Spleen (tissue), 11 donors: ENCODE results near the gene ARFIP1. TPM values are rescaled to one million over a fixed set of nuclear protein-coding genes. Genes with fewer than 3 reads are reported as not detected.
"Not testable (repeated sequence)": the region's sequence is repeated elsewhere in the genome, so short reads cannot be mapped to it uniquely, and the experiment has no call there.

ENCODE experiments used
- DNase-seq: peaks from one replicate; pipeline ENCODE4 v3.0.0-alpha.2; 2020
- H3K27ac ChIP-seq, 8 donors: fragments of 200-600 bp; sonication (generic) in 7 of 8; 1 replicate in 4 of 8; 2 replicates in 4 of 8; pipeline versions ENCODE4 v1.5.0 to v1.8.0; 2016 to 2021; ENCODE audit warnings: inconsistent platforms in 4 of 8, mild to moderate bottlenecking in 4 of 8, moderate library complexity in 1 of 8
- H3K27me3 ChIP-seq, 7 donors: fragments of 200-600 bp; sonication (generic) in 6 of 7; replicated peaks in 1 of 7; 1 replicate in 4 of 7; 2 replicates in 3 of 7; pipeline versions ENCODE4 v1.5.0 to v1.8.0; 2016 to 2021; ENCODE audit warnings: inconsistent platforms in 3 of 7, mild to moderate bottlenecking in 1 of 7
- H3K36me3 ChIP-seq, 6 donors: fragments of 200-600 bp; sonication (generic) in 5 of 6; 1 replicate in 4 of 6; 2 replicates in 2 of 6; pipeline versions ENCODE4 v1.5.0 to v1.8.0; 2016 to 2021; ENCODE audit warnings: inconsistent platforms in 2 of 6
- H3K4me1 ChIP-seq, 6 donors: fragments of 200-600 bp; sonication (generic) in 5 of 6; 1 replicate in 3 of 6; 2 replicates in 3 of 6; pipeline versions ENCODE4 v1.5.0 to v1.8.0; 2016 to 2021; ENCODE audit warnings: inconsistent platforms in 3 of 6
- H3K4me3 ChIP-seq, 8 donors: fragments of 200-600 bp; sonication (generic) in 7 of 8; 1 replicate in 4 of 8; 2 replicates in 4 of 8; pipeline versions ENCODE4 v1.5.0 to v1.8.0; 2016 to 2021; ENCODE audit warnings: inconsistent platforms in 4 of 8, mild to moderate bottlenecking in 4 of 8, moderate library complexity in 2 of 8
- H3K9me3 ChIP-seq, 8 donors: fragments of 200-600 bp; sonication (generic) in 7 of 8; 1 replicate in 4 of 8; 2 replicates in 4 of 8; pipeline versions ENCODE4 v1.5.0 to v1.8.0; 2016 to 2021; ENCODE audit warnings: inconsistent platforms in 4 of 8
- CTCF ChIP-seq, 11 experiments: fragments of 200-600 bp in 7 of 11; fragments of 450-650 bp in 4 of 11; sonication (generic) in 4 of 11; IDR thresholded peaks in 8 of 11; conservative IDR thresholded peaks in 3 of 11; 1 replicate in 7 of 11; 2 replicates in 4 of 11; pipeline versions ENCODE4 v1.4.0 to v1.8.0; 2016 to 2021; ENCODE audit warnings: antibody characterized with exemption in 11 of 11, inconsistent platforms in 4 of 11, mild to moderate bottlenecking in 1 of 11
- POLR2A ChIP-seq, 3 donors: fragments of 450-650 bp; IDR thresholded peaks; one replicate each; pipeline ENCODE4 v1.5.1; 2017; ENCODE audit warnings: antibody characterized with exemption in 3 of 3, mild to moderate bottlenecking in 1 of 3
- POLR2AphosphoS5 ChIP-seq, 3 donors: sonication (generic); formaldehyde crosslinking; IDR thresholded peaks; one replicate each; pipeline ENCODE4 v1.5.1; 2017; ENCODE audit warnings: antibody characterized with exemption in 3 of 3
- WGBS, 5 donors: extraction: QIAGEN DNeasy Blood & Tissue Kit in 3 of 5; methylation state at CpG; one replicate each; pipeline versions ENCODE4 v1.1.5 to v1.1.7; 2013 to 2018; 5-methylcytosine and 5-hydroxymethylcytosine counted together
- intact Hi-C: fragments of 100-400 bp; cut with DNase I; formaldehyde crosslinking; loops from one replicate; pipeline ENCODE4 v1.15.0; 2023; ENCODE audit warnings: low total_unique reads
- polyA plus RNA-seq, 3 donors: library from polyadenylated mRNA; stranded (reverse); fragments of 200-250 nt; gene quantifications; one replicate each; pipeline ENCODE4 v1.2.1, GENCODE V29; 2013
- total RNA-seq, 7 donors: library from RNA; depleted of rRNA in 3 of 7; stranded (reverse); fragments of >200 nt in 3 of 7; fragmentation: NEBNext Ultra II Directional in 4 of 7; extraction: Animal tissue kit (Norgen Biotek cat#: 25700) in 4 of 7; gene quantifications; one replicate each; pipeline versions ENCODE4 v1.1.0 to v1.2.1, GENCODE V29; 2016 to 2021
- donor health status: healthy with polysubstance abuse.
- donor health status: DM: no; HTN: no; CAD: no; lungs with moderate emphysema.
- donor health status: DM: no; HTN: no; CAD: no.
- donor health status: Bipolar disorder and iron deficiency.
- donor health status: healthy.
- donor health status: DM: no; HTN: no; CAD: no.
- donor health status: DM: yes; HTN: yes; CAD: no.

The ARFIP1 gene
- total and polyA plus RNA-seq, 10 donors, result 13.9 to 35.0 (median 26.8) TPM

GRCh38 chr4:152831416-152831815 is 51.7 kb downstream of the ARFIP1 start:
- H3K4me1 ChIP-seq, result no peaks in the 10 kb centered on the region
- TF ChIP-seq POLR2AphosphoS5 (IDR thresholded peaks at IDR 0.05) (no peak), CTCF (IDR thresholded peaks at IDR 0.05 in 8 of 11, conservative IDR thresholded peaks at IDR 0.05 in 3 of 11) (no peak), POLR2A (IDR thresholded peaks at IDR 0.05) (no peak)
- H3K4me3 ChIP-seq, result no peak overlapping the region
- no peaks in the 10 kb centered on the region for H3K27me3 ChIP-seq
- intact Hi-C loops, result no loop called here
- 92 to 99% (median 96%) methylated on average over 2 of the region's 2 CpGs for WGBS, 5 donors
- no peak for DNase-seq
- H3K9me3 ChIP-seq, result peaks cover 0 to 25% (median 19%) of the 10 kb centered on the region in 8 donors
- H3K27ac ChIP-seq, result no peak overlapping the region
- peaks cover 0 to 63% (median 3%) of the 10 kb centered on the region in 6 donors for H3K36me3 ChIP-seq

GRCh38 chr4:152836936-152837335 is 57.2 kb downstream of the ARFIP1 start:
- Histone ChIP-seq H3K4me3 (no peak overlapping the region), H3K9me3 (peaks cover 0 to 18% (median 9%) of the 10 kb centered on the region in 8 donors), H3K4me1 (peaks cover 0 to 6% (median 0%) of the 10 kb centered on the region in 6 donors), H3K36me3 (peaks cover 0 to 51% (median 3%) of the 10 kb centered on the region in 6 donors), H3K27me3 (no peaks in the 10 kb centered on the region), H3K27ac (no peak overlapping the region)
- TF ChIP-seq CTCF (IDR thresholded peaks at IDR 0.05 in 8 of 11, conservative IDR thresholded peaks at IDR 0.05 in 3 of 11) (no peak), POLR2A (IDR thresholded peaks at IDR 0.05) (no peak), POLR2AphosphoS5 (IDR thresholded peaks at IDR 0.05) (no peak)
- no peak for DNase-seq
- intact Hi-C loops, result no loop called here
- 90 to 96% (median 95%) methylated on average over 3 of the region's 3 CpGs for WGBS, 5 donors

GRCh38 chr4:152839729-152840128 is 60.0 kb downstream of the ARFIP1 start:
- intact Hi-C loops, result not testable (repeated sequence)

GRCh38 chr4:152843481-152844090 is 63.8 kb downstream of the ARFIP1 start:
- H3K27ac ChIP-seq, result no peak overlapping the region
- H3K9me3 ChIP-seq, result peaks cover 0 to 15% (median 12%) of the 10 kb centered on the region in 8 donors
- H3K36me3 ChIP-seq, result peaks cover 0 to 17% (median 0%) of the 10 kb centered on the region in 6 donors
- H3K4me1 ChIP-seq, result peaks cover 0 to 15% (median 3%) of the 10 kb centered on the region in 6 donors
- no peaks in the 10 kb centered on the region for H3K27me3 ChIP-seq
- intact Hi-C loops, result loop anchor here (2.0 kb wide), 1 partner anchor 239 kb away; no protein-coding TSS in a partner anchor
- 80 to 88% (median 87%) methylated on average over 10 to 11 of the region's 11 CpGs for WGBS, 5 donors
- TF ChIP-seq CTCF (IDR thresholded peaks at IDR 0.05 in 8 of 11, conservative IDR thresholded peaks at IDR 0.05 in 3 of 11), result no peak
- DNase-seq, result no peak
- H3K4me3 ChIP-seq, result no peak overlapping the region

More at GRCh38 chr4:152839729-152840128, 60.0 kb downstream of the ARFIP1 start:
- H3K36me3 ChIP-seq, result peaks cover 0 to 34% (median 3%) of the 10 kb centered on the region in 6 donors
- not testable (repeated sequence) for H3K27me3 ChIP-seq, DNase-seq, H3K4me1 ChIP-seq, H3K4me3 ChIP-seq
- peaks cover 0 to 17% (median 12%) of the 10 kb centered on the region in 8 donors for H3K9me3 ChIP-seq
- peak overlapping the region in 1 of 8 donors; percentile 8 for H3K27ac ChIP-seq
- 53 to 77% (median 65%) methylated on average over 1 of the region's 1 CpG for WGBS, 5 donors
